Astrocyte (in vitro differentiated cells and primary cell): ENCODE data around the gene VPS37D. TPM values are rescaled to one million over a fixed set of nuclear protein-coding genes. Genes with fewer than 3 reads are reported as not detected.
A peak's percentile ranks its signal among the peaks of the same experiment; 100 is the strongest.

Experiments
- DNase-seq: peaks from one replicate; pipeline ENCODE4 v3.0.0-alpha.2; 2010; ENCODE audit warnings: low read depth
- FAIRE-seq: peaks from 2 replicates; lab custom pipeline; 2011; peaks lifted over from hg19 to GRCh38; lab: Jason Lieb, UNC
- H2AFZ ChIP-seq: 2 replicates; pipeline ENCODE4 v1.6.0; 2012; ENCODE audit warnings: low read depth, low read length, inconsistent platforms
- H3K27ac ChIP-seq: 2 replicates; pipeline ENCODE4 v1.5.1; 2011; ENCODE audit warnings: low read depth, low read length, inconsistent platforms
- H3K27me3 ChIP-seq: 2 replicates; pipeline ENCODE4 v1.6.0; 2011; ENCODE audit warnings: low read length, inconsistent platforms; ENCODE audit not compliant: insufficient read depth
- H3K36me3 ChIP-seq: 2 replicates; pipeline ENCODE4 v1.5.1; 2011; ENCODE audit warnings: low read length, inconsistent platforms; ENCODE audit not compliant: insufficient read depth
- H3K4me1 ChIP-seq: 2 replicates; pipeline ENCODE4 v1.5.1; 2011; ENCODE audit warnings: low read length, inconsistent platforms; ENCODE audit not compliant: insufficient read depth
- H3K4me2 ChIP-seq: 2 replicates; pipeline ENCODE4 v1.6.0; 2012; ENCODE audit warnings: low read length, inconsistent platforms
- H3K4me3 ChIP-seq: 2 replicates; pipeline ENCODE4 v1.5.1; 2011; ENCODE audit warnings: low read depth, mild to moderate bottlenecking, low read length, inconsistent platforms; ENCODE audit not compliant: insufficient read depth
- H3K79me2 ChIP-seq: 2 replicates; pipeline ENCODE4 v1.6.0; 2012; ENCODE audit warnings: mild to moderate bottlenecking, low read length, inconsistent platforms; ENCODE audit not compliant: insufficient read depth
- H3K9ac ChIP-seq: 2 replicates; pipeline ENCODE4 v1.6.0; 2012; ENCODE audit warnings: mild to moderate bottlenecking, low read length, inconsistent platforms
- H3K9me3 ChIP-seq: 2 replicates; pipeline ENCODE4 v1.5.1; 2012; ENCODE audit warnings: low read depth, mild to moderate bottlenecking, low read length, inconsistent platforms; ENCODE audit not compliant: insufficient read depth
- H4K20me1 ChIP-seq: 2 replicates; pipeline ENCODE4 v1.6.0; 2012; ENCODE audit warnings: low read length, inconsistent platforms; ENCODE audit not compliant: insufficient read depth
- H3K27ac Mint-ChIP-seq: one replicate; pipeline ENCODE4 v1.8.0; 2021; ENCODE audit warnings: mild to moderate bottlenecking, mixed read lengths; ENCODE audit not compliant: unreplicated experiment
- H3K27me3 Mint-ChIP-seq: one replicate; pipeline ENCODE4 v1.8.0; 2021; ENCODE audit warnings: low read depth, mixed read lengths; ENCODE audit not compliant: unreplicated experiment
- H3K36me3 Mint-ChIP-seq: one replicate; pipeline ENCODE4 v1.8.0; 2021; ENCODE audit warnings: low read depth, mixed read lengths; ENCODE audit not compliant: unreplicated experiment
- H3K4me1 Mint-ChIP-seq: one replicate; pipeline ENCODE4 v1.8.0; 2021; ENCODE audit warnings: low read depth, mixed read lengths; ENCODE audit not compliant: unreplicated experiment
- H3K4me3 Mint-ChIP-seq: one replicate; pipeline ENCODE4 v1.8.0; 2021; ENCODE audit warnings: mild to moderate bottlenecking, moderate library complexity, mixed read lengths; ENCODE audit not compliant: unreplicated experiment
- H3K9me3 Mint-ChIP-seq: one replicate; pipeline ENCODE4 v1.8.0; 2021; ENCODE audit warnings: mild to moderate bottlenecking, mixed read lengths; ENCODE audit not compliant: unreplicated experiment
- EZH2 ChIP-seq: IDR thresholded peaks from 2 replicates; pipeline ENCODE4 v1.6.1; 2012; ENCODE audit warnings: mild to moderate bottlenecking, low read length, inconsistent platforms; ENCODE audit not compliant: insufficient read depth
- total RNA-seq: library from RNA; stranded (reverse); gene quantifications from 2 replicates; pipeline ENCODE4 v1.2.1, GENCODE V29; 2021
- TF ChIP-seq, protein P1 (sequence below): IDR thresholded peaks from 2 replicates; pipeline ENCODE4 v1.5.1; 2011; ENCODE audit warnings: low read depth, mild to moderate bottlenecking, inconsistent platforms, low read length, moderate library complexity; ENCODE audit not compliant: insufficient read depth

VPS37D gene
- total RNA-seq, 1 donor from 2014 or later = 2.9 TPM

DNA sequence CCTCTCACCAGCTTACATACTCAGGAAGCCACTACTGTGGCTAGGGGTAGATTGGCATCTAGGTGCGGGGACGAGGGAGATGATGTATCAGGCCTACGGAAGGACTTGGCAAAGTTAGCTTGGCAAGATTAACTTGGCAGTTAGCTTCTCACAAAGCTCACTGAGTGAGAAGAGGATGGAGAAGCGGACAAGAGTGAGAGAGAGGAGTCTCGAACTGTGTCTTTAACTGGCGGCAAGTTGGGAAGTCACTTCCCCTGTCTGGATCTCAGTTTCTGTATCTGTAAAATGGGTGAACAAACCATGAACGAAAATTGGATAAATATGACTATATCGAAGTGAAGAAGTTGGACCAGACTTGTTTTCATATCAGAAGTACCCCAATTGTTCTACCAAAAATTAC lies 33.8 kb upstream of the VPS37D start:
- H3K27me3 ChIP-seq = no peaks in the 10 kb centered on the region
- FAIRE-seq (no peak), DNase-seq (no peak)
- Mint-ChIP-seq H3K9me3 (no peaks in the 10 kb centered on the region), H3K27ac (no peak overlapping the region), H3K4me1 (peaks cover 7% of the 10 kb centered on the region), H3K27me3 (peaks cover 10% of the 10 kb centered on the region), H3K36me3 (no peaks in the 10 kb centered on the region), H3K4me3 (no peak overlapping the region)
- no peaks in the 10 kb centered on the region for H4K20me1 ChIP-seq
- no peaks in the 10 kb centered on the region for H3K9me3 ChIP-seq
- TF ChIP-seq EZH2 = no peak
- TF ChIP-seq, protein P1, sequence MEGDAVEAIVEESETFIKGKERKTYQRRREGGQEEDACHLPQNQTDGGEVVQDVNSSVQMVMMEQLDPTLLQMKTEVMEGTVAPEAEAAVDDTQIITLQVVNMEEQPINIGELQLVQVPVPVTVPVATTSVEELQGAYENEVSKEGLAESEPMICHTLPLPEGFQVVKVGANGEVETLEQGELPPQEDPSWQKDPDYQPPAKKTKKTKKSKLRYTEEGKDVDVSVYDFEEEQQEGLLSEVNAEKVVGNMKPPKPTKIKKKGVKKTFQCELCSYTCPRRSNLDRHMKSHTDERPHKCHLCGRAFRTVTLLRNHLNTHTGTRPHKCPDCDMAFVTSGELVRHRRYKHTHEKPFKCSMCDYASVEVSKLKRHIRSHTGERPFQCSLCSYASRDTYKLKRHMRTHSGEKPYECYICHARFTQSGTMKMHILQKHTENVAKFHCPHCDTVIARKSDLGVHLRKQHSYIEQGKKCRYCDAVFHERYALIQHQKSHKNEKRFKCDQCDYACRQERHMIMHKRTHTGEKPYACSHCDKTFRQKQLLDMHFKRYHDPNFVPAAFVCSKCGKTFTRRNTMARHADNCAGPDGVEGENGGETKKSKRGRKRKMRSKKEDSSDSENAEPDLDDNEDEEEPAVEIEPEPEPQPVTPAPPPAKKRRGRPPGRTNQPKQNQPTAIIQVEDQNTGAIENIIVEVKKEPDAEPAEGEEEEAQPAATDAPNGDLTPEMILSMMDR = no peak
- H3K36me3 ChIP-seq = no peaks in the 10 kb centered on the region
- no peaks in the 10 kb centered on the region for H3K79me2 ChIP-seq
- no peak overlapping the region for H2AFZ ChIP-seq
- no peak overlapping the region for H3K4me3 ChIP-seq
- H3K4me1 ChIP-seq = peaks cover 9% of the 10 kb centered on the region
- no peak overlapping the region for H3K9ac ChIP-seq
- no peak overlapping the region for H3K27ac ChIP-seq
- H3K4me2 ChIP-seq = no peak overlapping the region

- Histone ChIP-seq H4K20me1 (no peaks in the 10 kb centered on the region), H3K4me3 (no peak overlapping the region), H3K4me1 (peaks cover 9% of the 10 kb centered on the region), H3K36me3 (no peaks in the 10 kb centered on the region), H2AFZ (no peak overlapping the region), H3K27me3 (no peaks in the 10 kb centered on the region), H3K9ac (no peak overlapping the region), H3K27ac (no peak overlapping the region), H3K4me2 (peak overlapping the region; percentile 52), H3K9me3 (no peaks in the 10 kb centered on the region), H3K79me2 (no peaks in the 10 kb centered on the region)
- FAIRE-seq (no peak), DNase-seq (no peak)
- TF ChIP-seq EZH2 = no peak
- TF ChIP-seq, protein P1 = no peak
- Mint-ChIP-seq H3K9me3 (no peaks in the 10 kb centered on the region), H3K4me1 (peaks cover 7% of the 10 kb centered on the region), H3K36me3 (no peaks in the 10 kb centered on the region), H3K27ac (no peak overlapping the region), H3K4me3 (no peak overlapping the region), H3K27me3 (peaks cover 5% of the 10 kb centered on the region)
These were observed 32.0 kb upstream of the VPS37D start for GRCh38 chr7:73635428-73636200.

DNA sequence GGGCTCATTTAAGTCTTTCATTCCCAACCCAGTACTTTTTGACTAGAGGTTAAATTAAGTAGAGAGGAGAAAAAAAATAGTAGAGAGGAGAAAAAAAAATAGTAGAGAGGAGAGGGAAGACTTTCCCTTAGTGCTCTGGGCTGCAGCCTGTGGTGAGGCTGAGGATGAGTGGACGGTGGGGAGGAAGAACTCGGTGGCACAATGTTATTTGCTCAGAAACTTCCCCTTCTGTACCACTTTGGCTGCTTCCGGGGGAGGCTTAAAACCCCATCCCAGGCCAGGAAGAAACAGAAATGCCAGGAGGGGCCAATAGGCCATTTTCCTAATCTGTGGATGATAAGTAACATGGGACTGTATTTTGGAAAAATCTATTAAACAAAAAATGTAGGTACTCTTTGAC lies 28.7 kb upstream of the VPS37D start:
- no peaks in the 10 kb centered on the region for H3K9me3 Mint-ChIP-seq
- no peak for FAIRE-seq

More for the DNA sequence above, 28.7 kb upstream of the VPS37D start:
- Histone ChIP-seq H3K4me2 (no peak overlapping the region), H3K4me1 (peaks cover 9% of the 10 kb centered on the region), H3K9ac (no peak overlapping the region), H3K9me3 (peaks cover 11% of the 10 kb centered on the region), H3K79me2 (no peaks in the 10 kb centered on the region), H3K36me3 (no peaks in the 10 kb centered on the region), H4K20me1 (no peaks in the 10 kb centered on the region), H3K27me3 (no peaks in the 10 kb centered on the region), H3K4me3 (no peak overlapping the region), H3K27ac (no peak overlapping the region), H2AFZ (no peak overlapping the region)
- H3K4me1 Mint-ChIP-seq = peaks cover 7% of the 10 kb centered on the region
- no peaks in the 10 kb centered on the region for H3K36me3 Mint-ChIP-seq
- H3K4me3 Mint-ChIP-seq = no peak overlapping the region
- no peak for TF ChIP-seq EZH2
- TF ChIP-seq, protein P1 = no peak
- no peak for DNase-seq
- H3K27me3 Mint-ChIP-seq = peaks cover 10% of the 10 kb centered on the region
- no peak overlapping the region for H3K27ac Mint-ChIP-seq
